Heart left ventricle (tissue), 13 donors: Measurements from ENCODE around the gene IGFBP3.

ENCODE experiments used
- CTCF ChIP-seq, 12 donors: fragments of 200-600 bp; sonication (generic) in 4 of 12; IDR thresholded peaks; one replicate each; pipeline versions ENCODE4 v1.5.0 to v1.8.0; 2018 to 2022; ENCODE audit warnings: antibody characterized with exemption in 12 of 12, mild to moderate bottlenecking in 5 of 12
- POLR2A ChIP-seq, 2 donors: fragments of 450-650 bp; IDR thresholded peaks; one replicate each; pipeline ENCODE4 v1.6.1; 2017; ENCODE audit warnings: antibody characterized with exemption in 2 of 2, mild to moderate bottlenecking in 2 of 2, moderate library complexity in 2 of 2
- donor health status: ischemic (EF 13 %, LVEDD 7.1; RV severe dilation, severe dysfunction).
- donor health status: DM: no; HTN: yes; CAD: no.
- donor health status: DM: no; HTN: no; CAD: no.
- donor health status: ischemic (EF 25% LVEDD 6.9; RV normal size, moderate dysfunction).
- donor health status: ischemic (EF 25% LVEDD 5.7; RV mildly dilated, moderate dysfunction).
- donor health status: ischemic (EF 35%, LVEDD 5.7; RV mildly dilated, moderate dysfunction).
- donor health status: nonischemic (EF 11% LVEDD 7.7; RV severe dilation, severe dysfunction).
- donor health status: DM: yes; HTN: yes; CAD: no.
- donor health status: PGD.
- donor health status: ischemic (EF 29% LVEDD 5.4; RV normal size, mild dysfunction).
- donor health status: nonischemic (EF 23%, LVEDD 6.1; RV moderate dilation, normal function).

DNA sequence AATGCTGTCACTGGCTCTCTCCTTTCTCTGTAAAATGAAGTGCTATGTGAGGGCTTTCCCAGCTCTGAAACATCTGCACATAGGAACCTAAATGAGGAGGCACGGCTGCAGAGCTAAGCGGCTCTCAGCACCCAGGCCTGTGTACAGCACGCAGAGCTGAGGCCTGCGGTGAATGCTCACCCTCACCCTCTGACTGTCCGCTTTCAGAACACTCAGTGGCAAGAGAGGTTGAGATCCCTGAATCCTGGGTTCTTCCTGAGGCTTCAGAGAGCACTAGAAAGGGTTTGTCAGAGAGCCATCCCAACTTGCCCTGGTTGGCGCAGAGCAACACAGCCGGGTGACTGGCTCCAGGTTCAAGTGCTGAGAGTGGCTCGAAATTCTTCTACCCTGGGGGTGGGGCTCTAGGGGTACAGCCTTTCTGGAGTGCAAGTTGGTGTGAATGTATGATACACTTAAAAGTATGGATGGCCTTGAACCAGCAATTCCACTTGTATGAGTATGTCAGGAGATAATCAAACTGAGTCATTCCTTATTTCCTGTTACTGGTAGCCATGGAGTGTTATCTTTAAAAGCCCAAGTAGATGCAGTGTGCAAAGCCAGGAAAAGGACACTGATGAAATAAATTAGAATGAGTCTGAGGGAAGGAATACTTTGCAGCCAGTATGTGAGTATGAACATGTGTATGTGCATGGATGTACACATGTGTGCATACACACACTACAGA lies 46.5 kb downstream of the IGFBP3 start:
- TF ChIP-seq CTCF (IDR thresholded peaks at IDR 0.05) (no peak), POLR2A (IDR thresholded peaks at IDR 0.05) (no peak)
